ENCODE results near the gene JMJD6. TPM values are rescaled to one million over a fixed set of nuclear protein-coding genes. Genes with fewer than 3 reads are reported as not detected.
"Not testable (repeated sequence)": the region's sequence is repeated elsewhere in the genome, so short reads cannot be mapped to it uniquely, and the experiment has no call there.

The JMJD6 gene
- total RNA-seq, 4 donors from 2014 or later: 13.8 to 22.1 (median 17.7) TPM

DNA sequence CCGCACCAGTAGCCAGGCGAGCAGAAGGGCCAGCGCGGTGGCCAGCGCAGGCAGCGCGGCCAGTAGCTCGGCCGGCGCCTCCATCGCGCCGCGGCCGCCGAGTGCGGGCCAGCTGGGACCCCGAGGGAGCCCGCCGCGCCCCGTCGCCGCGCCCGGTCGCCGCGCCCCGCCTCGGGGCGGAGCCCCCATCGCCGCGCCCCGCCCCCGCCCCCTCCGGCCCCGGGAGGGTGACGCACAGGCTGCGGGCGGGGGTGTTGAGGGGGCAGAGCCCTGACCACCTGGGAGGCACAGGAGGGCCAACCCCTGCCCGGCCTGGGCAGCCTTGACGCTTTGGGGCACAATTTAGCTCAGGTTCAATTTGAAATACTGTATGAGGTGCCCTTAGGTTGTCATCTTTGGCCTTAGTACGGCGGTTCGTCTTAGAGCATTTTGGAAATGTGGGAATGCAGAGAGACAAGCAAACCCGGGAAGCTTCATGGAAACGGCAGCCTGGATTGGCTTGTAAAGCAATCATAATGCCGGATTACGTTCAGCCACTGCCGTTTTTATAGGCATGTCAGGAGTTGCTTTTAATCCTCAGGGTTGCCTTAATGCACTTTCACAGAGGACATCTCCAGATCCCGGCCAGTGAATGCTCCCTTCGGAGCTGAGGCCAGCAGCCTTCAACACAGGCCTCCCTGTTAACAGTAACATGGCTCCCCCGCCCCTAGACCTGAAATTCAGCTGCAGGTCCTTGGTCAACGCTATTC lies 15.4 kb downstream of the JMJD6 start, which contains the start of gene MXRA7:
Gene MXRA7, minus strand, starts transcription at position 103 of the 749 bp plus-strand sequence. Its CDS starts 19 bp downstream, at position 84.
- H3K9me3 ChIP-seq: no peaks in the 10 kb centered on the region
- no peak for TF ChIP-seq POLR2A (IDR thresholded peaks at IDR 0.05)
- TF ChIP-seq, protein P1, sequence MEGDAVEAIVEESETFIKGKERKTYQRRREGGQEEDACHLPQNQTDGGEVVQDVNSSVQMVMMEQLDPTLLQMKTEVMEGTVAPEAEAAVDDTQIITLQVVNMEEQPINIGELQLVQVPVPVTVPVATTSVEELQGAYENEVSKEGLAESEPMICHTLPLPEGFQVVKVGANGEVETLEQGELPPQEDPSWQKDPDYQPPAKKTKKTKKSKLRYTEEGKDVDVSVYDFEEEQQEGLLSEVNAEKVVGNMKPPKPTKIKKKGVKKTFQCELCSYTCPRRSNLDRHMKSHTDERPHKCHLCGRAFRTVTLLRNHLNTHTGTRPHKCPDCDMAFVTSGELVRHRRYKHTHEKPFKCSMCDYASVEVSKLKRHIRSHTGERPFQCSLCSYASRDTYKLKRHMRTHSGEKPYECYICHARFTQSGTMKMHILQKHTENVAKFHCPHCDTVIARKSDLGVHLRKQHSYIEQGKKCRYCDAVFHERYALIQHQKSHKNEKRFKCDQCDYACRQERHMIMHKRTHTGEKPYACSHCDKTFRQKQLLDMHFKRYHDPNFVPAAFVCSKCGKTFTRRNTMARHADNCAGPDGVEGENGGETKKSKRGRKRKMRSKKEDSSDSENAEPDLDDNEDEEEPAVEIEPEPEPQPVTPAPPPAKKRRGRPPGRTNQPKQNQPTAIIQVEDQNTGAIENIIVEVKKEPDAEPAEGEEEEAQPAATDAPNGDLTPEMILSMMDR (IDR thresholded peaks at IDR 0.05): no peak
- no peak for TF ChIP-seq POLR2AphosphoS5 (IDR thresholded peaks at IDR 0.05)
- TF ChIP-seq EP300 (IDR thresholded peaks at IDR 0.05): no peak
- no peaks in the 10 kb centered on the region for H3K27me3 ChIP-seq
- H3K4me3 ChIP-seq: peak within 1 kb of the TSS; percentile 75
- WGBS: 14% methylated on average over 15 of the region's 56 CpGs
- H3K36me3 ChIP-seq: peaks cover 20% of the 10 kb centered on the region
- peak within 1 kb of the TSS; percentile 88 for H3K27ac ChIP-seq
- H3K4me1 ChIP-seq: peaks cover 45% of the 10 kb centered on the region
- peak; percentile 84 to 88 for DNase-seq (ENCODE audit: low spot score in 2 of 2)

DNA sequence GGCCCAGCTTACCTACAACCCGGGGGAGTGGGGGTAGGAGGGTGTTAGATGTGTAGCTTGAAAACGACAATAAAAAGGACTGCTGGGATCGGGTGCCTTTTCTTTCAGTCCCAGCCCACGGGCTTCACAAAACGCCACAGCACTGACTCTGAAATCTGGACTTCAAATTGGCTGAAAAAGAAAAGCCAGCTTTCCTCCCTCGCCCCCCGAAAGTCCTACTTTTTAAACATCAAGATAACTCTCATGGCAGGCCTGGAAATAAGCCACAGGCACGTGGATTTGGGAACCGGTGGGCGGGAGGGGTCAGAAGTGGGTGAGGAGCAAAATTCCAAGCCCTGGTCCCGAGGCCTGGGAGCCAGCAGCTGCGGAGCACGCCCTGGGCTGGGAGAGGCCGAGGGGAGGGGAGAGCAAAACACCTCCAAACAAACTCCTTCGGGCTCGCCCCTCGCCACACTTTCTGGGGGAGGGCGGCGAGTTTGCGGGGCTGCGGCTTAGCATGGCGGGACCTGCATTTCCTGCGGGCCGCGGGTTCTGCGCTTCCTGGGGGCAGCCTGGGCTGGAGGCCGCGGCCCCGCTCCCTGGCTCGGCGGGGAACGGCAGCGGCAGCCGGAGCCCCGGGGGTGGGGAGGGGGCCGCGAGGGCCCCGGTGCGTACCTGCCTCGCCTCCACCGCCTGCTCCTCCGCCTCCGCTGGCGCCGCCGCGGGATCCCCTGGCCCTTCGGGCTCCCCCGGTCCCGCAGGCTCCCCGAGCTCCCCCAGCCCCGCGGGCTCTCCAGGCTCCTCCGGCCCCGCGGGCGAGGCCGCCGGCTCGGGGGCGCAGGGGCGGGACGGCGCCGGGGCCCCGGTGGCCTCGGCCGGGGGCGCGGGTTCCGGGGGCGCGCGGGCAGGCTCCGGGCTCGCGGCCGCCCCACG lies 16.2 kb downstream of the JMJD6 start:
- H3K4me3 ChIP-seq: peak overlapping the region; percentile 75
- peaks cover 14% of the 10 kb centered on the region for H3K36me3 ChIP-seq
- H3K9me3 ChIP-seq, H3K27me3 ChIP-seq: not testable (repeated sequence)
- H3K27ac ChIP-seq: peak overlapping the region; percentile 88
- peak in 1 of 2 donors; percentile 70 for DNase-seq (ENCODE audit: low spot score in 2 of 2)
- whole genome bisulfite sequencing: 5% methylated on average over 32 of the region's 79 CpGs
- H3K4me1 ChIP-seq: peaks cover 40% of the 10 kb centered on the region

GRCh38 chr17:76709077-76709950 lies 17.1 kb downstream of the JMJD6 start:
- Histone ChIP-seq H3K27me3 (no peaks in the 10 kb centered on the region), H3K4me3 (peak overlapping the region; percentile 75), H3K27ac (peak overlapping the region; percentile 88), H3K9me3 (no peaks in the 10 kb centered on the region), H3K4me1 (peaks cover 32% of the 10 kb centered on the region), H3K36me3 (peaks cover 14% of the 10 kb centered on the region)
- TF ChIP-seq, protein P1 (IDR thresholded peaks at IDR 0.05): no peak
- TF ChIP-seq EP300 (IDR thresholded peaks at IDR 0.05): no peak
- no peak for TF ChIP-seq POLR2A (IDR thresholded peaks at IDR 0.05)
- TF ChIP-seq POLR2AphosphoS5 (IDR thresholded peaks at IDR 0.05): no peak
- peak; percentile 88 for DNase-seq (ENCODE audit: low spot score in 2 of 2)
- 38% methylated on average over 19 of the region's 29 CpGs for WGBS

DNA sequence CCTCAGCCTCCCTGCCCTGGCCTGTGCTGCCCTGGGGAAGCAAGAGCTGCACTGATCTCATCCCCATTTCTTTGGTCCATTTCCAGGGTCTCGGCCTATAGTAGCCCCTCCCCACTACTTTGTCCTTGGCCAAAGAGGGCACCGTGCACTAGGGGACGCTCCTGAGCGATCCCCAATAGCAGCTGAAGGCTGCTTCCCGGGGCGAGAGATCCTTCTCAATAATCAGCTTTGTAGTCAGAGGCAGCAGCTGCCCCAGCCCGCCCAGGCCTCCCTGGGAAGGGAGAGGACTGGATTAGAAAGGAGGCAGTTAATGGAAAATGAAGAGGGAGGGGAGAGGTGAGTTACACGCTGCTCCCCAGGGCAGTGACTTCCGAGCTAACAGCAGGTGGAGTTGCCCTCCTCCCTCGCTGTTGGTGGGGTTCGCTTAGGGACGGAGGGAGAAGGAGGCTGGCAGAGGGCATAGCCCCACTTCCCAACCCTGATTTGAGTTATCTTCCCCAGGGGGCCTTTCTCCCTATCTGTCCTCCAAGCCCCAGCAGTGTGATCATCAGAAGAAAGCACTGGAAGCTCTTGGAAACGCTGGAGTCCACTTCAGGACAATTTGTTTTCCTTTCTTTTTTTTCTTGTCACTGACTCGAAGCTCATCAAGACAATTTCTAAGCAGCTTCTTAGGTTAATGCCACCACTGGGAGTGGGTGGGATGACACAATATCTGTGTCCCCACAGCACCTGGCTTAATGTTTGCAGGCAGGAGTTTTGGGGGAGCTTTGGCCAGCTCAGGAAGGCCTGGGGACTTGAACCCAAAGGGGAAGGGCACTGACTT lies 18.2 kb downstream of the JMJD6 start:
- H3K27me3 ChIP-seq: no peaks in the 10 kb centered on the region
- 36% methylated on average over 10 of the region's 14 CpGs for WGBS
- DNase-seq (ENCODE audit: low spot score in 2 of 2): no peak
- H3K4me1 ChIP-seq: peaks cover 32% of the 10 kb centered on the region
- H3K4me3 ChIP-seq: no peak overlapping the region
- TF ChIP-seq EP300 (IDR thresholded peaks at IDR 0.05) (no peak), POLR2A (IDR thresholded peaks at IDR 0.05) (no peak), POLR2AphosphoS5 (IDR thresholded peaks at IDR 0.05) (no peak)
- TF ChIP-seq, protein P1 (IDR thresholded peaks at IDR 0.05): no peak
- H3K9me3 ChIP-seq: no peaks in the 10 kb centered on the region
- H3K27ac ChIP-seq: peak overlapping the region; percentile 88
- peaks cover 5% of the 10 kb centered on the region for H3K36me3 ChIP-seq
